Medulla oblongata (tissue), 1 donor: ENCODE data around the gene SYTL2.

ENCODE experiments used
- DNase-seq: peaks from one replicate; pipeline ENCODE4 v3.0.0-alpha.2; 2015; ENCODE audit errors: extremely low spot score

SYTL2 gene

DNA sequence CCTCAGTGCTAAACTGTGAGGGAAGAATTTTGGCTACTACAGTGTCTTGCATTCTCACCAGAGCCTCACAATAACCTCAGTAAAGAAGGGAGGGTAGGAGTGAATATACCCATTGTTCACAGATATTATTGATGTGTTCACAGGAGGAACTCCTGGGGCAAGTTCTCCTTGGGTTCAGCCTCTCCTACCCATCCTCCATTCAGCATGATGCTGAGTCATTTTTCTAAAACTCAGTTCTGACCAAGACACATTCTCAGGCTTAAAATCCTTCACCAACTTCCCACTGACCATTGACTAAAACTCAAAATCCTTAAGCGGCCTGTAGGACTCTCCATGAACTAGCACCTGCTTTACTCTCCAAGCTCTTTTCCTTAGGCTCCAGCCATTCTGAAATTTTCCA is 48.7 kb downstream of the SYTL2 start:
- DNase-seq: no peak

DNA sequence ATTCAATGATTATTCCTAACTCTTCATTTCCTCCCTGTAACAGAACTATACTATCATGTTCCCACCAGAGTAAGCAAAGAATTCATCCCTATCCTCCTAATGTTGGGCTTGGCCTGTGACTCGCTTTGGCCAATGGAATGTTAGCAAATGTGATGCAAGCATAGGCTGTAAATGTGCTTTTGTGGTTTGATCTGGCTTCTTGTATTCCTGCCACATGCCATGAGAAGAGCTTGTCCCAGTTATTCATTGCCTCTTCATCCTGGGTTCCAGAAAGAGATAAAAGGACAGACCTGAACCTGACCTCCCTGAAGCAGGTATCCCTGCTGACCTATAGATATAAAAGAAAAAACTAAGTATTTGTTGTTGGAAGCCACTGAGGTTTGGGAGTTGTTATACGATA is 51.0 kb downstream of the SYTL2 start:
- no peak for DNase-seq

DNA sequence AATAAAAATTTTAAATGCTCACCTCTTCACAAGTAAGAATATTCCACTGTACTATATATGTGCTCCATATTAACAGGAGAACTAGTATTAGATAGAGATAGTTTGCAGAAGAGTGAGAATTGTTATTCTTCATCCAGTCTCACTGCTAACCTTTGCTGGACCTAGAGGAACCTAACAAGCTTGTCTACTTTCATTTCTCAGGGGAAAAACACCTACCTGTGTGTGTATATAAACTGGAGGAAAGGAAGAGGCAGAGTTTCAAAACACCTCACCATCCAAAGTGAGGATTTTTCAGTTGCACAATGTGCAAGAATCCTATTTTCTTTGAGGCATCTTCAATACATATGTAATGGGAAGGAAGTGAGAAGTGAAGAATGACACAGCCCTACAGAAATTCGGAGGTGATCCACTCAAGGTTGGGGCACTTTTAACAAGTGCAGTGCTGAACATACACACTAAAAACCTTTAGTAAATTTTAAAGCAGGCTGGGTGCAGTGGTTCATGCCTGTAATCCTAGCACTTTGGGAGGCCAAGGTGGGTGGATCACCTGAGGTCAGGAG is 52.4 kb downstream of the SYTL2 start:
- no peak for DNase-seq

DNA sequence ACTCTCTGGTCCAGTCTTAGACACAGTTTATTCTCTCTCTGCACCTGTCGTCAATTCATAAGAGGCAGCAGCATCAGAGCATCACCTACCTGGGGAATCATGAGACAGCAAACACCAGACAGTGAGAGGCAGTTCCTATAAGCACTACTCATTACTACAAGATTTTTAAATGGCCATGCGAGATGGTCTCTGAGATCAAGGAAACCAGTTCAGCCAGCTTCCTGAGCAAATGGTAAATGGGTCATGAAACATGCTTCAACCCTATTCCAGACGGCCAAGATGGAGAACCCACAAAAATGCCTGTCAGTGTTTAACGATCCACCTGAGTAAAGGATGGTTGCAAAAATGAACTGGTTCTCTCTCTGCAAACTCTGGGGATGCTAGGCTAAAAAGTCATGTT is 52.9 kb downstream of the SYTL2 start:
- no peak for DNase-seq

GRCh38 chr11:85756401-85757200 is 54.3 kb downstream of the SYTL2 start:
- no peak for DNase-seq

- no peak for DNase-seq
These were observed 55.2 kb downstream of the SYTL2 start for GRCh38 chr11:85755701-85756100.

- no peak for DNase-seq
These were observed 55.7 kb downstream of the SYTL2 start for GRCh38 chr11:85755285-85755684.

GRCh38 chr11:85752890-85753581 is 57.9 kb downstream of the SYTL2 start:
- DNase-seq: no peak

DNA sequence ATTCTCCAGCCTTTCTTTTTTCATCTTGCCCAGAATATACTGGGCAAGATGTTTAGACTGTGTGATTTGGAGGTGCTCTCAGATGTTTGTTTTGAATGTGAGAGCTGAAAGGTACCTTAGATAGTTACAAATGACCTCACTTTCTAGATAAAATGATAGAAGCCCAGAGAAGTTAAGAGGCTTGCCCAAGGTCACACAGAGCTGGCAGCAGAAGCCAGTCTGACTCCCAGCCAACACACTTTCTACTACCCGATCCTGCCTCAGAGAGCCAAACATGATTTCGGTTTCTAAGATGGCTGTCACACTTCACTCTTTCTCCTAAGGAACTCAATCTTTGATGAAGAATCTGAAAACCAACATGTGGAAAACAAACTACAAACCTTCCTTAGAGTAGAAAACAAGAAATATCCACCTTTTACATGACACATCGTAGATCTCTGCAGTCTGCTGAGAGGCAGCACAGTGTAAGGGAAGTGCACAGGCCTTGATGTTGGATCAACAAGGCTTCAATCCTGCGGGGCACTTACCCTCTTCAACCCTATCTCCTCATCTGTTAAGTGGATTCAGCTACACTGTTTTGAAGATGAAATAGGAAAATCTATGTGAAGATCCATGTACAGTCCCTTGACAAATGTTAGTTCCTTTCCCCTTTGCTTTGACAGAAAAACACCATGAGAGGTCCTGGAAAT is 58.6 kb downstream of the SYTL2 start:
- no peak for DNase-seq

- DNase-seq: no peak
These were observed 59.2 kb downstream of the SYTL2 start for GRCh38 chr11:85751724-85752123.

DNA sequence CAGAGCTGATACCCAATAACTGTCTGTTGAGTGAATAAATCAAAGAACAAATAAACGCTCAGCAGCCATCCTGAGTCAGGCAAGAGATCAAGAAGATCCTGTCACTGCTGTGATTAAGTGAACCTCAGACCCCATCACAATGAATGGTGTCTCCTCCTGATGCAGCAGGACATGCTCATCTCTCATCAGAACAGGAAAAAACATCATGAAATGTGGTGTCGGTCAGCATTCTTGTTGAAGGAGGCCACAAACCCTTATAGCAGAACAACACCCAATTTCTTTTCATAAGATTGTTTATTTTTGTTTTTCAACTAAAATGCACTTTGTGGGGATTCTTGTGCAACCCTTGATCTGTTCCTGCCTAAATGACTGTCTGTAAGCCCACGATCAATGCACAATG is 60.3 kb downstream of the SYTL2 start:
- DNase-seq: no peak

- no peak for DNase-seq
These were observed 61.1 kb downstream of the SYTL2 start for GRCh38 chr11:85749884-85750283.

DNA sequence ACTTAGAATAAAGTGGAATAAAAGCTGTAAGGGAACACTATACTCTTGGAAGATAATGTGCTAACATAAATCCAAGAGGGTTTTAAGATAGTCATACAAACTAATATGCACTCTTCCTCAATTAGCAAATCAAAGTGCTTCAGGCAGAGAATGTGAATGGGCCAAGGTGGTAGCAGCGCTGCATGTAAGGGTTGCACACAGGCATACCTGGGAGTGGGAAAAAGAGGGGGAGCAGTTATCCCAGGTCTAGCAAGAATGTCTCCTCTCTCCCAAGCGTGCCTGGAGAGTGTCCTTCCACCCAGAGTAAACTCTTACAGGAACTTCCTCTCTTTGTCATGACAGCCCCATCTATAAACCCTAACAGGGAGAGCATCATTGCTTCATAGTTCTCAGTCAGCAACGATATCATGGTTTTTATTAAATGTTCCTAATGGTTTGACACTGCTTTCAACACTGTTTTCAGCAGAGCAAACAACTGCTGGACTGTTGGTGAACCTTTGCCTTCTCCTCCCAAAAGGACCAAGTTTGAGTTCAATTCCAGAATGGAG is 61.6 kb downstream of the SYTL2 start:
- DNase-seq: no peak

- no peak for DNase-seq
These were observed 62.5 kb downstream of the SYTL2 start for GRCh38 chr11:85748455-85748891.

GRCh38 chr11:85746670-85747069 is 64.3 kb downstream of the SYTL2 start:
- DNase-seq: no peak

DNA sequence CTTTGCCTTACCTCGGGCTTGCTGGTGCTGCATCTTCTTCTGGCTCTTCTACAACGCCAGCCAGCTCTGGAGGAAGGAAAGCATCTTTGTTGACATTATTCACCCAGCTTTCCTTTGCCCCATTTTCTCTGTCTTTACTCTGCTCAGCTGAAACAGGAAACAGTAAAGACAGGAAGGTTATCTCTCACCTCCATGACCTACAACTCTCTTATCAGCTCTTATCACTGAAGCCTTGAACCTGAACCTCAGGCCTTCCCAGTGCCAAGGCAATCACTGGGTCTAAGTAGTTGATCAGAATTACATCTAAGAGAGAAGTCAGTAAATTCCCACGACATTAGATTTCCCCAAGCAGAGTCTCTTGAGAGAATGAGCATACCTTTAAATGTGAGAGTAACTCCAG is 65.3 kb downstream of the SYTL2 start:
- no peak for DNase-seq

DNA sequence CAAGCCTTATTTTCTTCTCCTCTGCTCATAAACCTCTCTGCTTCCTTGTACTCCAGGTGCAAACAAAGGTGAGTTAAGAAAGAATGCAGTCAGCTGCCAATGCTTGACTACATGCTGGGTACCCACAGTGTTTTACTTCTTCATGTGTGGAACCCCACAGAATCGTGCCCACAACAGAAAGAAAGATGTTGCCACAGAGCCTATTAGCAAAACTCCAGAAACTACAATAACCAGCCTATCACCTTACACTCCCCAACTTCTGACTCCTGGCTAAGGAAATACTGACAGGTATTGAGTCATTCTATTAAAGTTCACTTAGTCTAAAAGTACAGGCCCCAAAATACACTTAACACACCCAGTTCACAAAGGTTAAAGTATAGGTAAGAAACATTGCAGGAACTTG is 68.1 kb downstream of the SYTL2 start:
- no peak for DNase-seq

- DNase-seq: no peak
These were observed 68.6 kb downstream of the SYTL2 start for GRCh38 chr11:85742348-85742747.

DNA sequence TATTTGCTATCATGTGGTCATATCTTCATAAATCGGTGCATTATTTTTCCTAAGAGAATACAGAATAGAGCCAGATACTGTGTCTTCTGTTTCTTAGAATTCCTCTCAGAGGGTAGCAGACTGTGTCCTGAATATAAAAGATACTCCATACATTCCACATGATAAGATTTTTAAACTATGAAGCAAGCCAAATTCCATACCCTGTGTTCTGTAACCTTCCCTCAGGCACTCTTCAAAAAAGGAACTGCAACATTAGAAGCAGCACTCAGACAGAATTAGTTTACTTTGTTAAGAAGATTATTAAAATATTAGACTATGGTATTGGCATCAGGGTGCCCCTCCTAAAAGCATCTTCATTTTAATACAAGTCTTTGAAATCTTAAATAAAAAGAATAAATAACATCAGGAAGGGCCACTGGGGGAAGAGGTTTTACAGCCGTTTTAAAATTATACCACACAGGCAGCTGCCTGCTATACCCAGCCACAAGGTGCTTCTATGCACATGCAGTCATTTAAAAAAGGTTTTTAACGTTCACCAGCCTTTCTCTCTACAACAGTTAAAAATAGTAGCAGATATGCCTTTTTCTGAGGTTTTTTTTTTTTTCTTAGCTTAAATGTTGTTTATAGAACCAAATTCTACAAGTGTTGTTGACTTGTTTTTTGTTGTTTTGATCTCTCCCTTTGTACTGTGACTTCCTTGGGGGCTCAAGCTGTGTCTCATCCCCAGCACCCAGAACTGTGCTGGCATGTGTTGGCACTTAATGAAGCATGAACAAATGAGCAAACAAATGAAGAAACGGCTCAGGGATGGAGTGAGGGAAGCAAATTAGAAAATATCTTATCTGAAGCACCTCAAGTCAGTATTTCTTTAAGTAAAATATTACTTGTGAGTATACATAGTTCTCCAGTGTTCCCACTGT is 70.2 kb downstream of the SYTL2 start:
- no peak for DNase-seq

GRCh38 chr11:85737738-85738137 is 73.2 kb downstream of the SYTL2 start:
- DNase-seq: no peak

GRCh38 chr11:85735876-85736460 is 75.0 kb downstream of the SYTL2 start:
- no peak for DNase-seq
